HT1080 (cell line): Measurements from ENCODE around the gene HOXC11. TPM values are rescaled to one million over a fixed set of nuclear protein-coding genes. Genes with fewer than 3 reads are reported as not detected.

Source experiments
- DNase-seq: peaks from one replicate; pipeline ENCODE4 v3.0.0-alpha.2; 2015; ENCODE audit warnings: low read depth
- polyA plus RNA-seq, 2 experiments: library from polyadenylated mRNA; depleted of rRNA; stranded (reverse); fragments of >200 nt; gene quantifications; 2 replicates each; pipeline ENCODE4 v1.2.3, GENCODE V29; 2015
- total RNA-seq: library from RNA; depleted of rRNA; stranded (reverse); fragments of >200 nt; shearing (Covaris generic); gene quantifications from 2 replicates; pipeline ENCODE4 v1.2.3, GENCODE V29; 2014; rRNA removed

Gene HOXC11
- not detected in 2 replicates for total RNA-seq
- polyA plus RNA-seq (2015; cell fraction: cytosol; rRNA removed) = 0.20 and 0.41 TPM in 2 replicates
- polyA plus RNA-seq (2015; cell fraction: nucleus; rRNA removed) = 0.24 and 0.41 TPM in 2 replicates

- no peak for DNase-seq
Measured at GRCh38 chr12:53972722-53973235, at the start of gene HOXC11. TSS of gene HOXC11 (plus strand) at chr12:53973126. CDS start at chr12:53973242, 116 bp downstream.

- DNase-seq = no peak
Measured at GRCh38 chr12:53924521-53925405, 48.2 kb upstream of the HOXC11 start.

- no peak for DNase-seq
Measured at GRCh38 chr12:53927220-53928029, 45.5 kb upstream of the HOXC11 start.

- no peak for DNase-seq
Measured at GRCh38 chr12:53928054-53928835, 44.7 kb upstream of the HOXC11 start.

GRCh38 chr12:53929527-53929926 lies 43.4 kb upstream of the HOXC11 start:
- DNase-seq = no peak

GRCh38 chr12:53930591-53931255 lies 42.2 kb upstream of the HOXC11 start:
- no peak for DNase-seq

GRCh38 chr12:53931844-53932581 lies 40.9 kb upstream of the HOXC11 start:
- no peak for DNase-seq

GRCh38 chr12:53932915-53933314 lies 40.0 kb upstream of the HOXC11 start:
- DNase-seq = no peak

GRCh38 chr12:53935383-53936341 lies 37.3 kb upstream of the HOXC11 start:
- no peak for DNase-seq

GRCh38 chr12:53937099-53937498 lies 35.8 kb upstream of the HOXC11 start:
- DNase-seq = no peak

- no peak for DNase-seq
Measured at GRCh38 chr12:53937596-53938325, 35.2 kb upstream of the HOXC11 start.

GRCh38 chr12:53938326-53939140 lies 34.4 kb upstream of the HOXC11 start, which contains the start of gene HOXC13:
TSS of gene HOXC13 (plus strand) at chr12:53938831. CDS start at chr12:53938907, 76 bp downstream.
- peak; percentile 99 for DNase-seq

- peak; percentile 5 for DNase-seq
Measured at GRCh38 chr12:53939141-53940108, 33.5 kb upstream of the HOXC11 start.

- DNase-seq = no peak
Measured at GRCh38 chr12:53940443-53941014, 32.4 kb upstream of the HOXC11 start.

GRCh38 chr12:53941187-53941586 lies 31.7 kb upstream of the HOXC11 start:
- no peak for DNase-seq
